HG03460 (cell line): ENCODE results near the gene SLC7A1.

Experiments used
- ATAC-seq: cut with Tn5 transposase; IDR thresholded peaks from one replicate; pipeline ENCODE4 v1.9.1; 2021; ENCODE audit not compliant: unreplicated experiment

SLC7A1 gene

DNA sequence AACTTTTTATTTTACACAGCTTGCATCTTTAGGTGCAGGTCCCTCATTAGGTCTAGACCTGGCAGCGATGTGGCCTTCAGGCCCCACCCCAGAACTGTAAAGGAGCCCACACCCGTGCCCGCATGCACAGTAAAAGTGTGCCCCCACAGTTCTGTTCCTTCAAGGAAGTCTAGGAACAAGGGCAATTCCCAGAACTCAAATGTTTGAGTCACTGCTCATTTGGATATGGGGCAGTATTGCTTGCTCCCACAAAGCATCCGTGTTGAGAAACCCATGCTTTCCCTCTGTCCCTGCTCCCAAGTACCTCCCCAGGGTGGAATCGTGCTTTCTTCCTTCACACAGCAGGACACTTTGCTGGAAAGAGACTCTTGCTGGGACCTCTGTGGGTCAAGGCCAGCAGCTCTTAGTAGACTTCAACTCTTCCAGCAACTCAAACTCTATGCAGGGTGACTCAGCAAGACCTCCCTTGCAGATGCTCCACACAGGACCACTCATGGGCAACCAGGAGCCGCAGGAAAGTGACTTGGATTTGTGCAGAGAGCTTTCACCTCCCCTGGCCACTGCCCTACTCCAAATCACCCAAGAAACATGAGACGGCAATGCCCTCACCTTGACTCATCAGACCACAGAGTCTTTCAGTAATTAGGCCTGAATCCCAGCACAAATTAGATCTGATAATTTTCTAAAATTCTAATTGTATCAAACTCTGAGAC lies 12.3 kb downstream of the SLC7A1 start:
- no peak for ATAC-seq

- no peak for ATAC-seq
Observed at GRCh38 chr13:29582171-29582570, 13.3 kb downstream of the SLC7A1 start.

- no peak for ATAC-seq
Observed at GRCh38 chr13:29581666-29582065, 13.8 kb downstream of the SLC7A1 start.

DNA sequence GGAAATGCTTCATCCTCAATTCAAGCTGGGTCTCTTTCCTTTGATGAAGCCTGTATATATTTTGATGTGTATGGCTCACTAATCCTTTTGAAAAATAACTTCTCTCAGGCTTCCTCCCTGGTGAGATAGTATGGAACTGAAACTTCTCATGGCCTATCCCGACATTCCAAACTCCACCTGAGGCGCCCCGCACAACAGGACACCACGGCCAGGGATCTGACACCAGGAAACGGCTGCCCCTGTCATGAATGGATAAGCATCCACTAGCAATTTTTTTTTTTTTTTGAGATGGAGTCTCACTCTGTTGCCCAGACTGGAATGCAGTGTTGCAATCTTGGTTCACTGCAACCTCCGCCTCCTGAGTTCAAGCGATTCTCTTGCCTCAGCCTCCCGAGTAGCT lies 16.4 kb downstream of the SLC7A1 start:
- ATAC-seq = no peak

DNA sequence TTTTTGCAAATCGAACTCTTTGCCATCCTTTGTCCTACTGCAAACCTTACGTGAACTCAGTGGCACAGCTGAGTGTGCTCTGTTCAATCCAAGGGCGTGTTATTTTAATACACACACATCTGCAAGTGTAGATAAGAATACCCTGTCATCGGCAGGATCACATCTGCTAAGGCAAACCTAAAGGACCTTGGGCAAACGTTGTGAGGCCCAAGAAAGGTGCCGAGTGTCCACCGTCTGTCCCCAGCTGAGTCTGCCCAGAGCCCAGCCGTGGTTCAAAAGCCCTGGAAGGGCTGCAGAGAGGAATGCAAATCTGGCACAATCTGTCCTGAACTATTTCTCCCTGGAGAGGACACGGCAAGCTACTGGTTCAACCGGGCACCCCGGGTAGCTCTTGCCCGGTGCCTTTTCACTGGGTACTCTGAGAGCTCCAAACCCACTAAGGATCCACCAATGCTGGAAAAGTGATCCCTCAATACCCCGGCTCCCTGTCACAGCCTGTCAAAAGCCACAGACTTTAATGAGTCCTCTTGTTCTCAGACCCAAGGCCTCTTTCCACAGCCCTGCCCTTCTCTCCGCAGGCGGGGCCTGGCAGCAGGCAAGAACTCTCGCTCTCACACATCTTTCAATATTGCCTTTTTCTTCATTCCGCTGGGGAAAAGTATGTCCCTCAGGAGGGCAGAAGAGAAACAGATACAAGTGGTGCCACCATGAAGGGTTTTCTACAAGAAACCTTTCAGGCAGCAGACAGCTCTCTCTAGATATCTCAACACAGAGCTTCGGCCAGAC lies 17.0 kb downstream of the SLC7A1 start:
- no peak for ATAC-seq

DNA sequence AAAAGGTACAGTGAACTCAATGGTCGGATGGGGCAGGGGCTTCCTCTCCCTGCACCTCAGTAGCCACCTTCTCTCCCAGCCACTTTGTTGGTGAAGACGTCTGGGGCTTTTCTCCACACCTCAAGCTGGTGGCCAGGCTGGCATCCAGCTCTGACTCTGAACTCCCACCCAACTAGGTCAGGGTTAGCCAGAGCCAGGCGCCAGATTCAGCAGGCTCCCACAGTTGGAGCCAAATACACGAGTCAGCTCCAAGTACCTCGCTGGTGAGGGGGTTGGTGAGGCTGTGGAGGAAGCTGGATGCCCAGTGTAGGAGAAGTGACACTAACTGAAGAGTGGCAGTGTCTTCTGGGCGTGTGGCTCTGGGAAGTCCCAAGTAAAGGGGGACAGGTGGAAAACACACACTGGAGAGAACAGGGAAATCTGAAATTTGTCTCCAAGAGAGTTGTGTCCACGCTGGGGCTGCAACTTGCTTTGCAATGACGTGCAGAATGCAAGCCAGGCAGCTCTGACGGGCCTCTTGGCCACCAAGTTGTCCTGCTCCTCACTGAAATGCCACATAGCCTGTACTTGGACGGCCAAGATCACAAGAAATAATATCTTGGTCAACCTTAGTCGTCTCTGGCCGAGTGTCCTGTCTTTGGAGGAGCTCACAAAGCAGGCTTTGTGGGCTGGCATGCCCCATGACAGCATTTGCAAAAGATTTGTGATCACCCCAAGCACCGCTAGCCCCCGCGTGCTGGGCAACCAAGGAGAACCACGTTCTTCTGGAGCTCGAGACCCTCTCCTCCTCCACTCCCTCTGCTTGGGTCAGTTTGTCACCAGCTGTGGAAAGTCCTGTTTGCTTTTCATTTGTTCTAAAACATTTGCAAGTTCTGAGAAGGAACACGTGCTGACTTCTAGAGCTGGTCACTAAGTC lies 18.1 kb downstream of the SLC7A1 start:
- ATAC-seq = no peak

DNA sequence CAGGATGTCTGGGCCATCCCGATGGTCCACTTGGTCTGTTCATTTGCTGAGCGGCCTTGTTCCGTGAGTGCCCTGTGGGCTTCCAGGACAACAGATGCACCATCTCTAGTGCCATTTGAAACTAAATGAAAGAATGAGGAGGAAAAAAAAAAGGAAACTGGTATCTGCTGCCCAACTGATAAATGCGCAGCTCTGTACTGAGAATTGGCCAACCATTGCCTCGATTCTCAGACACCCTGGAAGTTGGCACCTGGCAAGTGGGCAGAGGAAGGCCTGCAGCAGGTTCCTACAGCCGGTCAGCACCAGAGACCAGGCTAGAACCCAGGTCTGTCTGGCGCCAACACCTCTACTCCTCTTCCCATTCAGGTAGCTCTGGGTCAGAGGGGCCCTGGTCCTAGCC lies 18.9 kb downstream of the SLC7A1 start:
- ATAC-seq = no peak

- ATAC-seq = no peak
Observed at GRCh38 chr13:29575098-29575497, 20.4 kb downstream of the SLC7A1 start.

GRCh38 chr13:29573190-29573589 lies 22.3 kb downstream of the SLC7A1 start:
- ATAC-seq = no peak

DNA sequence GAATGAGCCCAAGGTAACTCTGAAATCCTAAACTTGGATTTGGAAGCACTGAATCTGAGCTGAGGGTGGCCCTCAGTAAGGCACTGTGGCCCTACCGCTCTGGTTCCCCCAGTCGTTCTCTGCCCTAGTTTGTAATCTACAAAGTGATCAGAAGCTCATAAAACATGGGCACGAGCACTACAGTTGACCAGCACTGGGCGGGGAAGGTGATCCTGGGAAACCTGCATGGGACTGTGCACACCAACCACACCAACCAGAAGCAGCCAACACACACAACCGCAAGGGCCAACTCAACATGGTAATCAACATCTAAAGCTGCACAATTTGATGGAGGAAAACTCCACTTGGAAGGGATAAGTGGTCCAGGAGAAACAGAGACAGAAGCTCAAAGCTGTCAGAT lies 22.9 kb downstream of the SLC7A1 start:
- no peak for ATAC-seq

DNA sequence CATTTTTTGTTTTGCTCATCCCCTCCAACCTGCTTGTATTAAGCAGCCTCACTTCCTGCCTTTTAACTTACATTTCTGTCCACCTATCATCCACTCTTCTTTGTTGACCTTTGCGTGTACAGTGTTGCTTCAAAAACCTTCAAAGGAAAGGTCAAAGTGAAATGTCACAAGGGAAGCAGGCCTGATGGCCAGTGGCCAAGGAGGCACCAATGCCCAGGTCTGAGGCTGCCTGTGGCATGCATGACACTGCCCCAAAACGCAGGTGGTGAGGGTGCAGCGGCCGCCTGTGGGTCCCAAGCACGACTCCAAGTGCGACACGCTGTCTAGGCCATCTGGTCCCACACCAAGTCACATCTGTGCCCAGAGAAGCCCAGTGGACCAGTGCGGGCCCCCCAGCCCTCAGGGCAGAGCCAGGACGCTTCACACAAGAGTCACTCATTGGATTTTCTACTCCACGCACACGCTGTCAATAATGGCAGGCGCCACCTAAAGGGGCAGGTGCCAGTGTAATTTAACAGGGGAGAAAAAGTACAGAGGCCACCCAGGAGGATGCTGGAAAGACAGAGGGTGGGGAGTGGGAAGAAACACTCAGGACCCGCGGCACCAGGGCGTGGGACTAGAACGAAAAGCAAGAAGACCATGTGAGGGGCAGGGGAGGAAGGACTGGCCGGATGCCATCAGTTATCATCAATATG lies 23.5 kb downstream of the SLC7A1 start:
- no peak for ATAC-seq

DNA sequence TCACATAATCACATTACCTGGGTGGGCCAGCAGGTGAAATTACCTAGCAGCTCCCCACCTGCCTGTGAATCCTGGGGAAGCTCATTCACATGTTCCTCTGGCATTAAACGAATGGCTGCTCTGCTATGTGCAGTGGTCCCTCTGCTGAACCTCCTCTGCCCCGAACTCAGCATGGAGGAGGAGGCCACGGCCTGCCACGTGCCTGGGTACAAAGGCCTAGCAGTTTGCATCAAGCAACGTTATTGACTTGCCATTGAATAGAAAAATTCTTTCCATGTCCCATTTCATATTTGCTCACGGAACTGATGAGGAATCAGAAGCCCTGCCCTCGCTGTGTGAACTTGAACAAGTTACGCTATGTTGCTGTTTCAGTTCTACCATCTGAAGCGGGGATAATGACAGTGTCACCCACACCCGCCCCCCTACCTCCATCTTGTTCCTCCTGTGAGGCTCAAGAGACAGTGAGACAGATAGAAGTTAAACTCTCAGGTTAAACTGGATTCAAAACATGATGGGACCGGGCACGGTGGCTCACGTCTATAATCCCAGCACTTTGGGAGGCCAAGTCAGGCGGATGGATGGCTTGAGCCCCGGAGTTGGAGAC lies 25.3 kb downstream of the SLC7A1 start:
- ATAC-seq = no peak

DNA sequence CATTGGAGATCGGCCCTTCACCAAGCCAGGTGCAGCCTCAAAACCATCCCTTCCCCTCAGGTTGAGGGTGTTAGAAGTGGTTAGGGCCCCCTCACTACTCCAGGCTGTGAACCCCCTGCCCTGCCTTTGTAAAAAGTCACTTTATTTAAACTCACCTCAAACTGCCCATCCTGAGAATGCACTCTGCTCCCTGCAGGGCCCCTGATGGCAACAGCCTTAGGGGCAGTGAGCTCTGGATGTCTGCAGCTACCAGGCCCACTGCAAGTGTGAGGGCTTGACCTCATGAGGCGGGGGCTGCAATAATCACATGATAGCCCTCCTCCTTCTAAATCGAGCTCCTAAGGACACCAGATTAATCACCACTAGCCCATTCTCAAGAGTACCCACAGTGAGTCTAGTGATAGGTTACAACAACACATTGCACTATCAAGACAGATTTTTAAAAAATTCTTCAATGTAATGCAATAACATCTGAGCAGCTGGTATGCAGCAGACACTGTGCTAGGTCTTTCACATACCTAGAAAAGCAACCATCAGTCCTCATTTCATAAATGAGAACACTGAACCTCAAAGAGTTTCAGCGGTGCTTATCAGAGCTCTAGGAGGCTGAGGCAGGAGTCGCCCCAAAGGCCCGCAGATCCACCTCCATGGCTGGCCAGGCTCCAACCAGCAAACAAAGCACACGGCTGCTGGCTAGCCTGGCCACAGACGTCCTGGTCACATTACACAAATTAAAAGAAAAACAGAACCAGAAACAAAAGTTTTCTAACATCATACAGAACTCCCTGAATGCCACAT lies 26.0 kb downstream of the SLC7A1 start:
- no peak for ATAC-seq

- no peak for ATAC-seq
Observed at GRCh38 chr13:29568731-29569130, 26.8 kb downstream of the SLC7A1 start.

- no peak for ATAC-seq
Observed at GRCh38 chr13:29567411-29567810, 28.1 kb downstream of the SLC7A1 start.

- no peak for ATAC-seq
Observed at GRCh38 chr13:29566206-29566605, 29.3 kb downstream of the SLC7A1 start.

GRCh38 chr13:29564818-29565217 lies 30.7 kb downstream of the SLC7A1 start:
- no peak for ATAC-seq

DNA sequence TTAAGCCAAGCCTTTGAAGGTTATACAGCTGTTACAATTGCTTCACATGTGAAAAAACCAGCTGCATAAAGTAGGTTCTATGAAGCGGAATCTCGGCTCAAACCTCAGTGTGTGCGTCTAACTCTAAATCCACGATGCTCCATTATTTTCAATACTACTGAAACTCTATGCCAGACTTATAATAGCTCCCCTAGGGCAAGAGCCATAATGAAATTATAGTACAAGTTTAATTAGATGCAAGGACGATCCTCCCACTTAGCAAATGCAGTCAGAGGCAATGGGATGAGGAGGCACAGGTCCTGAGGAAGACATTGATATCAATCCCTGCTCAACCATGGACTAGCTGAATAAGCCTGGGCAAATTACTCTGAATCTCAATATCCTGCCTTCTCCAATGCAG lies 31.1 kb downstream of the SLC7A1 start:
- no peak for ATAC-seq

GRCh38 chr13:29563941-29564340 lies 31.5 kb downstream of the SLC7A1 start:
- no peak for ATAC-seq
